Activated naive CD4-positive, alpha-beta T cell treated with anti-CD3 and anti-CD28 coated beads, Interleukin-2, amount 10 ng/mL, durations not matched to agents 7 days and 5 days (primary cell): ENCODE data around the gene GPHA2.
"Not testable (repeated sequence)": the region's sequence is repeated elsewhere in the genome, so short reads cannot be mapped to it uniquely, and the experiment has no call there.

ENCODE experiments used
- CTCF ChIA-PET: fragments of 350-600 bp; sonication (Branson Sonifier 250); formaldehyde crosslinking; loops from one replicate; lab custom pipeline; 2021; ENCODE audit warnings: antibody characterized with exemption; lab: Charles Lee
- DNase-seq: peaks from one replicate; pipeline ENCODE4 v3.0.0-alpha.2; 2020
- H3K27ac Mint-ChIP-seq: one replicate; pipeline ENCODE4 v1.8.0; 2021; ENCODE audit warnings: mild to moderate bottlenecking, moderate library complexity, mixed read lengths
- H3K27me3 Mint-ChIP-seq: one replicate; pipeline ENCODE4 v1.8.0; 2021; ENCODE audit warnings: mild to moderate bottlenecking, mixed read lengths
- H3K36me3 Mint-ChIP-seq: one replicate; pipeline ENCODE4 v1.8.0; 2021; ENCODE audit warnings: mixed read lengths
- H3K4me1 Mint-ChIP-seq: one replicate; pipeline ENCODE4 v1.8.0; 2021; ENCODE audit warnings: mixed read lengths
- H3K4me3 Mint-ChIP-seq: one replicate; pipeline ENCODE4 v1.8.0; 2021; ENCODE audit warnings: mild to moderate bottlenecking, moderate library complexity, mixed read lengths
- H3K9me3 Mint-ChIP-seq: one replicate; pipeline ENCODE4 v1.8.0; 2021; ENCODE audit warnings: mixed read lengths

GPHA2 gene, protein sequence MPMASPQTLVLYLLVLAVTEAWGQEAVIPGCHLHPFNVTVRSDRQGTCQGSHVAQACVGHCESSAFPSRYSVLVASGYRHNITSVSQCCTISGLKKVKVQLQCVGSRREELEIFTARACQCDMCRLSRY

DNA sequence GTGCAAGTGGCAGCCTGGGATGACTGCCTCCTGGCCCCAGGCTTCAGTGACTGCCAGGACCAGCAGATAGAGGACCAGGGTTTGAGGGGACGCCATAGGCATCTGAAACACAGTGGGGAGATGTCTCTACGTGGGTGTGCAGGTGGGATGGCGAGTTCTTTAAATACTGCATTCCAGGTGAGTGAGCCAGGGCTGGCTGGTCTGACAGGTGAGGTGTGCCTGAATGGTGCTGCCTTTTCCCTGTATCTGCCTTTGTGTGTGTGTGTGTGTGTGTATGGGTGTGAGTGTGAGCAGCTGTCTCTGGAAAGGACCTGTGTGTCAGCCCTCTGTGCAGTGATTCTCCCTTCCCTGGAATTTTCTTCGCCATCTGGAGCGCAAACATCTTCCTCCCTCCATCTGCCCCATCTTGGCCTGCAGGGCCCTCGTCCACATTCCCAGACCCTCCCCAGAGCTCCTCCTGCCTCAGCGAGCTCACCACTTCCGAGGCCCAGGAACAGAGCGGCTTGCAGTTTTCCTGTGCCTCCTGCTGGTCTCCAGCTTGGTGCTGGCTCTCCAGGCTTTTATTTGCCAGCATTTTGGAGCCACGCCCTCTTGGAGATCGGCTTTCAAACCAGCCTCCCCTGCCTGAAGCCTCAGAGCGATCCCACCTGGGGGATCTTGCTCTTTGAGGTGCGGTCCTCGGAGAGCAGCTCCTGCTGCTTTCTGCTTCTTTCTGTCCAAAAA lies at the start of gene GPHA2:
TSS of gene GPHA2 (minus strand) at position 535 of the 723 bp plus-strand sequence. CDS start at position 102, 433 bp downstream.
- Mint-ChIP-seq H3K27me3 (peaks cover 19% of the 10 kb centered on the region), H3K4me3 (no peak within 1 kb of the TSS), H3K4me1 (no peaks in the 10 kb centered on the region), H3K9me3 (no peaks in the 10 kb centered on the region), H3K36me3 (peaks cover 11% of the 10 kb centered on the region), H3K27ac (no peak within 1 kb of the TSS)
- CTCF ChIA-PET: interaction anchor here (1.4 kb wide), 1 partner anchor 17 kb away, joined by 4 read pairs; no protein-coding TSS in a partner anchor
- DNase-seq: no peak

DNA sequence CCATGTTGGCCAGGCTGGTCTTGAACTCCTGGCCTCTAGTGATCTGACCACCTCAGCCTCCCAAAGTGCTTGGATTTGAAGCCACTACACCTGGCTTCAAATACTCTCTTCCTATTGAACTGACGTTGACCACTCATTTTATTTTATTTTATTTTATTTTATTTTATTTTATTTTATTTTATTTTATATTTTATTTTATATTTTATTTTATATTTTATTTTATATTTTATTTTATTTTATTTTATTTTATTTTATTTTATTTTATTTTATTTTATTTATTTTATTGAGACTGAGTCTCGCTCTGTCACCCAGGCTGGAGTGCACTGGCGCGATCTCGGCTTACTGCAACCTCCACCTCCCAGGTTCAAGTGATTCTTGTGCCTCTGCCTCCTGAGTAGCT lies 47.6 kb upstream of the GPHA2 start:
- H3K27me3 Mint-ChIP-seq: peaks cover 19% of the 10 kb centered on the region
- DNase-seq, H3K36me3 Mint-ChIP-seq, H3K4me3 Mint-ChIP-seq, CTCF ChIA-PET, H3K27ac Mint-ChIP-seq, H3K9me3 Mint-ChIP-seq, H3K4me1 Mint-ChIP-seq: not testable (repeated sequence)

- Mint-ChIP-seq H3K4me1 (peaks cover 12% of the 10 kb centered on the region), H3K9me3 (no peaks in the 10 kb centered on the region), H3K27ac (no peak overlapping the region), H3K36me3 (no peaks in the 10 kb centered on the region), H3K27me3 (peaks cover 11% of the 10 kb centered on the region), H3K4me3 (no peak overlapping the region)
- CTCF ChIA-PET: interaction anchor here (0.5 kb wide), 1 partner anchor 151 kb away, joined by 3 read pairs; no protein-coding TSS in a partner anchor
- DNase-seq: no peak
These were observed 41.0 kb upstream of the GPHA2 start for GRCh38 chr11:64976651-64977050.

DNA sequence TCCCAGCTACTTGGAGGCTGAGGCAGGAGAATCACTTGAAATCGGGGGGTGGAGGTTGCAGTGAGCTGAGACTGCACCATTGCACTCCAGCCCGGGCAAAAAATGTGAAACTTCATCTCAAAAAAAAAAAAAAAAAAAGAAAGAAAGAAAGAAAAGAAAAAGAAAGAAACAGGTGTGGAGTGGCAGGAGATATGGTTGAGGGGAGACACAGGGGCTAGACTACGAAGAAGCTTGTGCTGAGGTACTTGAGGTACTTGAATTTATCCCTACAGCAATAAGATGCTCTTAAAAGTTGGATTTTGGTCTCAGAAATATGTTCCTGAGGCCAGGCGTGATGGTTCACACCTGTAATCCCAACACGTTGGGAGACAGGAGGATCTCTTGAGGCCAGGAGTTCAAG lies 38.4 kb upstream of the GPHA2 start:
- no peak overlapping the region for H3K4me3 Mint-ChIP-seq
- H3K27me3 Mint-ChIP-seq: peaks cover 17% of the 10 kb centered on the region
- no peaks in the 10 kb centered on the region for H3K36me3 Mint-ChIP-seq
- H3K9me3 Mint-ChIP-seq: no peaks in the 10 kb centered on the region
- CTCF ChIA-PET: no interaction called here
- DNase-seq: no peak
- H3K4me1 Mint-ChIP-seq: peaks cover 20% of the 10 kb centered on the region
- no peak overlapping the region for H3K27ac Mint-ChIP-seq

DNA sequence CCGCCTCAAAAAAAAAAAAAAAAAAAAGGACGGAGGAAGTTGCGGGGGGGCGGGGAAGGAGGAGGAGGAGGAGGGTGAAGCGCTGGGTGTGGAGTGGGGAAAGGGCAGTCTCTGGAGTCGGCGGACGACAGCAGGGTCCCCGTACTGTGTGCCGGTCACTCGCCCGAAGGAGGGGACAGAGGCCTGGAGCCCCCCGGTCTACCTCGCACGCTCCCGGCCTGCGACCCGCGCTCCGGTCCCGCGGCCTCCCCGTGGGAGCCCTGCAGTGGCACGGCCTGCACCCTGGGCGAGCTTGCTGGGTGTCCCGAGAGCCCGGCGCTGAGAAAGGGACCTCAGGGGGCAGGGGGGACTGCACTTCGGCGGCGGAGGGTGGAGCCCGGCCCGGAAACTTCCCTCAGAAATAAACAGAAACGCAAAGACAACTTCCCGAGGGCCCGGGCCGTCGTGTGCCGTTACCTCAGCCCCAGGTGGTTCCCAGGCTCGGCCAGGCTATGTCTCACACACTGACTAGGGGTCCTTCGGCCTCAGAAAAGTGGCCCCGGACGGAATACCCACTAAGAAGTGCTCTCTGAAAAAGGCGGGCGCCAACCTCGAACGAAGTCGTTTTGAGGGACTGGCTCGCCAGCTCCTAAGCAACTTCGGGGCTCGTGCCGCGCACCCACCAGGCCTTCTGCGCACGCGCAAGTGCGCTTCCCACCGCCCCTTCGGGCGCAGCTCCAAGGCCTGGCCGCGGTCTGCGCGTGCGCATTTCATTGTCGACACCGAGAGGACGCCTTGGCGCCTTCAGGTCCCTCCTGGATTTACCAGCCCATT lies 35.9 kb upstream of the GPHA2 start, which contains the start of gene MAJIN:
TSS of gene MAJIN (minus strand) at position 688 of the 813 bp plus-strand sequence. CDS start 12,703 bp downstream, outside the sequence.
- peaks cover 24% of the 10 kb centered on the region for H3K4me1 Mint-ChIP-seq
- no peaks in the 10 kb centered on the region for H3K9me3 Mint-ChIP-seq
- no peaks in the 10 kb centered on the region for H3K36me3 Mint-ChIP-seq
- peak within 1 kb of the TSS; percentile 44 for H3K4me3 Mint-ChIP-seq
- CTCF ChIA-PET: interaction anchor here (1.0 kb wide), 1 partner anchor 43 kb away, joined by 3 read pairs; the partner anchor contains the start of gene ARL2
- H3K27ac Mint-ChIP-seq: peak within 1 kb of the TSS; percentile 37
- DNase-seq: peak; percentile 89
- H3K27me3 Mint-ChIP-seq: peaks cover 13% of the 10 kb centered on the region

GRCh38 chr11:64970731-64971151 lies 35.0 kb upstream of the GPHA2 start:
- H3K27me3 Mint-ChIP-seq: peaks cover 13% of the 10 kb centered on the region
- peak overlapping the region; percentile 42 for H3K4me3 Mint-ChIP-seq
- no peaks in the 10 kb centered on the region for H3K9me3 Mint-ChIP-seq
- H3K36me3 Mint-ChIP-seq: no peaks in the 10 kb centered on the region
- CTCF ChIA-PET: no interaction called here
- H3K27ac Mint-ChIP-seq: no peak overlapping the region
- H3K4me1 Mint-ChIP-seq: peaks cover 24% of the 10 kb centered on the region
- DNase-seq: no peak

- Mint-ChIP-seq H3K4me3 (no peak overlapping the region), H3K36me3 (no peaks in the 10 kb centered on the region), H3K4me1 (peaks cover 27% of the 10 kb centered on the region), H3K27ac (no peak overlapping the region), H3K27me3 (peaks cover 13% of the 10 kb centered on the region), H3K9me3 (no peaks in the 10 kb centered on the region)
- no peak for DNase-seq
- CTCF ChIA-PET: interaction anchor here (0.6 kb wide), 1 partner anchor 20 kb away, joined by 3 read pairs; no protein-coding TSS in a partner anchor
These were observed 33.5 kb upstream of the GPHA2 start for GRCh38 chr11:64969209-64969608.

DNA sequence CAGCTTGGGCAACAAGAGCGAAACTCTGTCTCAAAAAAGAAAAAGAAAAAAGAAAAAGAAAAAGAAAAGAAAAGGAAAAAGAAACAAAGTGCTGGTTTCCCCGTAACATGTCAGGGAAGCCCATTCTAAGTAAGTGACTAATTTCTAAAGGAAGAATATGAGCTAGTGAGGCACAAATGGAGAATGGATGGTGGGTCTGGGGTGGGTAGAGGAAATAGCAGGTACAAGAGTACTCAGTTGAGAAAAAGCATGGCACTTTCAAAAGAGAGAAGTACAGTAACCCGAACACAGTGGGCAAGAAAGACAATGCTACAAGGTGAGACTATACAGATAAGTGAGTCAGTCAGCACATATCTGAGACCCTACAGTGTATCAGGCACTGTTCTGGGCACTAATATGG lies 31.7 kb upstream of the GPHA2 start:
- Mint-ChIP-seq H3K9me3 (no peaks in the 10 kb centered on the region), H3K36me3 (no peaks in the 10 kb centered on the region), H3K4me1 (peaks cover 26% of the 10 kb centered on the region), H3K27me3 (peaks cover 13% of the 10 kb centered on the region), H3K27ac (no peak overlapping the region), H3K4me3 (no peak overlapping the region)
- DNase-seq: no peak
- CTCF ChIA-PET: interaction anchor here (1.7 kb wide), 1 partner anchor 47 kb away, joined by 4 read pairs; the partner anchor contains the start of gene ARL2

DNA sequence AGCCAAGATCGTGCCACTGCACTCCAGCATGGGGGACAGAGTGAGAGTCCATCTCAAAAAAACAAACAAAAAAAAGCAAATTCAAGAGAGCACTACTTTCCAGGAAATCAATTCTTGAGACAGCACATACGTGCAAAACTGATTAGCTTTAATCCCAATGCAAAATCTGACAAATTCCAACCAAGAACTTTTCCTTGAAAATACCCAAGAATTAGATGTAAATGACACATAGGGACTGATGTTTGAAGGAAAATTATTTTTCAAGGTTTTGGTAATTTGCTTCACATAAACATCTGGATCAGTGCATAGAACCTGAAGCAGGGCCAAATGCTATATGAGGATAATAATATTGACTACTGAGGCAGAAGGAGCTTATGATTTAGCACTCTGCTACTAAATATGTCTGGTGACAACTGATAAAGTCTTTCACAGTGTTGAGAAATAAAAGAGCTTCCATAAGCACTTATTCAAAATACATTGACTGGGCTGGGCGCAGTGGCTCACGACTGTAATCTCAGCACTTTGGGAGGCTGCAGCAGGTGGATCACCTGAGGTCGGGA lies 27.5 kb upstream of the GPHA2 start:
- no peak overlapping the region for H3K27ac Mint-ChIP-seq
- peaks cover 15% of the 10 kb centered on the region for H3K27me3 Mint-ChIP-seq
- no peaks in the 10 kb centered on the region for H3K36me3 Mint-ChIP-seq
- no peaks in the 10 kb centered on the region for H3K9me3 Mint-ChIP-seq
- H3K4me1 Mint-ChIP-seq: peaks cover 11% of the 10 kb centered on the region
- no peak for DNase-seq
- CTCF ChIA-PET: no interaction called here
- H3K4me3 Mint-ChIP-seq: no peak overlapping the region

DNA sequence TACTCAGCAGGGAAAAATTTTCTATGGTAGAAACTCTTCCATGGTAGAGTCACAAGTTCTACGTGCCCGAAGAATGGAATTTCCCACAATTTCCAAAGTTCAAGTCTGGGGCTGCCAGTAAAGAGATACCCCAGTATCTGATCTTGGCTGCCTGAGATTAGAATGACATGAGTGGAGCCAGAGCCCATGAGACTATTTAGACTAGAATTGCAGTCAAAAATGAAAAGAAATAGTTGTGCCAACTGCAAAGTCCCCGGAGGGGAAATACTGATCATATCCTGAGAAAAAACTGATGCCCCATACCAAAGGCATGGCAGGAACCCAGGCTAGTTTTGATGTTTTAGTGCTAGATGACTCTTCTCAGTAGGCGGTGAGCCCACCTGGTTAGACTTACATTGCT lies 25.0 kb upstream of the GPHA2 start:
- no peaks in the 10 kb centered on the region for H3K36me3 Mint-ChIP-seq
- CTCF ChIA-PET: no interaction called here
- H3K27me3 Mint-ChIP-seq: peaks cover 16% of the 10 kb centered on the region

DNA sequence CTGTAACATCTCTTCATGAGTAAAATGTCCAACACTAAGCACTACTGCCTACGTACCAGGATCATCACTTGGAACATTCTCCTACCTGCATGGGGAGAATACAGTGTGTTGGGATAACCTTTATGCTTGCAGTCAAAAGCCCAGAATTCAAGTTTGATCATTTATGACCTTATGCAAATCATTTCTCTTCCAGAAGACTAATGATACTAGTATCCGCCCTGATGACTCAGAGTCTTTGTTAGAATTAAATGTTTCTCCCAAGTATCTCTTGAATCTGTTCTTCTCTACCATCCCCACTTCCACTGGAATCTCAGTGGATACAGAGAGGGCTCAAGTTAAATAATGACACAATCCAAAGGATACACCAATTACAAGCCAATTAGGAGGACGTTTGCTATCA lies 23.8 kb upstream of the GPHA2 start:
- H3K27ac Mint-ChIP-seq: no peak overlapping the region
- DNase-seq: no peak
- H3K9me3 Mint-ChIP-seq: no peaks in the 10 kb centered on the region
- H3K27me3 Mint-ChIP-seq: peaks cover 16% of the 10 kb centered on the region
- no peaks in the 10 kb centered on the region for H3K4me1 Mint-ChIP-seq
- CTCF ChIA-PET: no interaction called here
- H3K36me3 Mint-ChIP-seq: no peaks in the 10 kb centered on the region
- no peak overlapping the region for H3K4me3 Mint-ChIP-seq

More for the DNA sequence above, 25.0 kb upstream of the GPHA2 start:
- Mint-ChIP-seq H3K9me3 (no peaks in the 10 kb centered on the region), H3K27ac (no peak overlapping the region), H3K4me3 (no peak overlapping the region), H3K4me1 (peaks cover 7% of the 10 kb centered on the region)
- DNase-seq: no peak

GRCh38 chr11:64954201-64954600 lies 18.5 kb upstream of the GPHA2 start:
- Mint-ChIP-seq H3K36me3 (no peaks in the 10 kb centered on the region), H3K4me3 (no peak overlapping the region), H3K4me1 (no peaks in the 10 kb centered on the region), H3K27me3 (peaks cover 23% of the 10 kb centered on the region), H3K27ac (no peak overlapping the region), H3K9me3 (no peaks in the 10 kb centered on the region)
- CTCF ChIA-PET: no interaction called here
- no peak for DNase-seq

GRCh38 chr11:64951529-64951928 lies 15.8 kb upstream of the GPHA2 start:
- CTCF ChIA-PET: no interaction called here
- Mint-ChIP-seq H3K4me3 (no peak overlapping the region), H3K9me3 (no peaks in the 10 kb centered on the region), H3K27me3 (peaks cover 29% of the 10 kb centered on the region), H3K36me3 (no peaks in the 10 kb centered on the region), H3K27ac (no peak overlapping the region), H3K4me1 (no peaks in the 10 kb centered on the region)
- DNase-seq: no peak
